Amygdala (tissue), 56 donors: Measurements from ENCODE around the gene SEC11A.
A peak's percentile ranks its signal among the peaks of the same experiment; 100 is the strongest.
"Not testable (repeated sequence)": the region's sequence is repeated elsewhere in the genome, so short reads cannot be mapped to it uniquely, and the experiment has no call there.

ENCODE experiments used
- DNase-seq, 56 donors: peaks; one replicate each; lab custom pipeline; 2025; lab: John Stamatoyannopoulos, UW

The SEC11A gene

GRCh38 chr15:84647726-84648125 is 68.2 kb downstream of the SEC11A start:
- DNase-seq = no peak

GRCh38 chr15:84645997-84646396 is 69.9 kb downstream of the SEC11A start:
- DNase-seq = no peak

GRCh38 chr15:84645496-84645895 is 70.4 kb downstream of the SEC11A start:
- DNase-seq = peak in 4 of 56 donors; percentile 5 to 17 (median 11)

GRCh38 chr15:84643838-84644237 is 72.1 kb downstream of the SEC11A start:
- DNase-seq = no peak

GRCh38 chr15:84642640-84643039 is 73.3 kb downstream of the SEC11A start:
- not testable (repeated sequence) for DNase-seq

- not testable (repeated sequence) for DNase-seq
Observed at GRCh38 chr15:84641871-84642270, 74.1 kb downstream of the SEC11A start.

GRCh38 chr15:84638103-84638502 is 77.8 kb downstream of the SEC11A start:
- DNase-seq = peak in 8 of 56 donors; percentile 6 to 41 (median 32)

- no peak for DNase-seq
Observed at GRCh38 chr15:84634228-84634837, 81.6 kb downstream of the SEC11A start.

GRCh38 chr15:84633311-84634227 is 82.4 kb downstream of the SEC11A start:
- peak in 45 of 56 donors; percentile 14 to 81 (median 60) for DNase-seq

GRCh38 chr15:84631706-84632272 is 84.2 kb downstream of the SEC11A start:
- no peak for DNase-seq

- DNase-seq = no peak
Observed at GRCh38 chr15:84629033-84629432, 86.9 kb downstream of the SEC11A start.

GRCh38 chr15:84625123-84625522 is 90.8 kb downstream of the SEC11A start:
- DNase-seq = no peak

- no peak for DNase-seq
Observed at GRCh38 chr15:84624359-84624758, 91.6 kb downstream of the SEC11A start.

GRCh38 chr15:84621358-84621979 is 94.5 kb downstream of the SEC11A start:
- DNase-seq = no peak

- DNase-seq = no peak
Observed at GRCh38 chr15:84620626-84621025, 95.3 kb downstream of the SEC11A start.
